ENCODE results near the gene RABGAP1L. TPM values are rescaled to one million over a fixed set of nuclear protein-coding genes. Genes with fewer than 3 reads are reported as not detected.

RABGAP1L gene
- total and polyA plus RNA-seq, 2 of the 8 experiments (the other 6 are each of a cell fraction or from before 2014, with no cell fraction given): 33.3 to 156 TPM

GRCh38 chr1:174971902-174972301 is 812.6 kb downstream of the RABGAP1L start (continued):
- TF ChIP-seq, protein P1, sequence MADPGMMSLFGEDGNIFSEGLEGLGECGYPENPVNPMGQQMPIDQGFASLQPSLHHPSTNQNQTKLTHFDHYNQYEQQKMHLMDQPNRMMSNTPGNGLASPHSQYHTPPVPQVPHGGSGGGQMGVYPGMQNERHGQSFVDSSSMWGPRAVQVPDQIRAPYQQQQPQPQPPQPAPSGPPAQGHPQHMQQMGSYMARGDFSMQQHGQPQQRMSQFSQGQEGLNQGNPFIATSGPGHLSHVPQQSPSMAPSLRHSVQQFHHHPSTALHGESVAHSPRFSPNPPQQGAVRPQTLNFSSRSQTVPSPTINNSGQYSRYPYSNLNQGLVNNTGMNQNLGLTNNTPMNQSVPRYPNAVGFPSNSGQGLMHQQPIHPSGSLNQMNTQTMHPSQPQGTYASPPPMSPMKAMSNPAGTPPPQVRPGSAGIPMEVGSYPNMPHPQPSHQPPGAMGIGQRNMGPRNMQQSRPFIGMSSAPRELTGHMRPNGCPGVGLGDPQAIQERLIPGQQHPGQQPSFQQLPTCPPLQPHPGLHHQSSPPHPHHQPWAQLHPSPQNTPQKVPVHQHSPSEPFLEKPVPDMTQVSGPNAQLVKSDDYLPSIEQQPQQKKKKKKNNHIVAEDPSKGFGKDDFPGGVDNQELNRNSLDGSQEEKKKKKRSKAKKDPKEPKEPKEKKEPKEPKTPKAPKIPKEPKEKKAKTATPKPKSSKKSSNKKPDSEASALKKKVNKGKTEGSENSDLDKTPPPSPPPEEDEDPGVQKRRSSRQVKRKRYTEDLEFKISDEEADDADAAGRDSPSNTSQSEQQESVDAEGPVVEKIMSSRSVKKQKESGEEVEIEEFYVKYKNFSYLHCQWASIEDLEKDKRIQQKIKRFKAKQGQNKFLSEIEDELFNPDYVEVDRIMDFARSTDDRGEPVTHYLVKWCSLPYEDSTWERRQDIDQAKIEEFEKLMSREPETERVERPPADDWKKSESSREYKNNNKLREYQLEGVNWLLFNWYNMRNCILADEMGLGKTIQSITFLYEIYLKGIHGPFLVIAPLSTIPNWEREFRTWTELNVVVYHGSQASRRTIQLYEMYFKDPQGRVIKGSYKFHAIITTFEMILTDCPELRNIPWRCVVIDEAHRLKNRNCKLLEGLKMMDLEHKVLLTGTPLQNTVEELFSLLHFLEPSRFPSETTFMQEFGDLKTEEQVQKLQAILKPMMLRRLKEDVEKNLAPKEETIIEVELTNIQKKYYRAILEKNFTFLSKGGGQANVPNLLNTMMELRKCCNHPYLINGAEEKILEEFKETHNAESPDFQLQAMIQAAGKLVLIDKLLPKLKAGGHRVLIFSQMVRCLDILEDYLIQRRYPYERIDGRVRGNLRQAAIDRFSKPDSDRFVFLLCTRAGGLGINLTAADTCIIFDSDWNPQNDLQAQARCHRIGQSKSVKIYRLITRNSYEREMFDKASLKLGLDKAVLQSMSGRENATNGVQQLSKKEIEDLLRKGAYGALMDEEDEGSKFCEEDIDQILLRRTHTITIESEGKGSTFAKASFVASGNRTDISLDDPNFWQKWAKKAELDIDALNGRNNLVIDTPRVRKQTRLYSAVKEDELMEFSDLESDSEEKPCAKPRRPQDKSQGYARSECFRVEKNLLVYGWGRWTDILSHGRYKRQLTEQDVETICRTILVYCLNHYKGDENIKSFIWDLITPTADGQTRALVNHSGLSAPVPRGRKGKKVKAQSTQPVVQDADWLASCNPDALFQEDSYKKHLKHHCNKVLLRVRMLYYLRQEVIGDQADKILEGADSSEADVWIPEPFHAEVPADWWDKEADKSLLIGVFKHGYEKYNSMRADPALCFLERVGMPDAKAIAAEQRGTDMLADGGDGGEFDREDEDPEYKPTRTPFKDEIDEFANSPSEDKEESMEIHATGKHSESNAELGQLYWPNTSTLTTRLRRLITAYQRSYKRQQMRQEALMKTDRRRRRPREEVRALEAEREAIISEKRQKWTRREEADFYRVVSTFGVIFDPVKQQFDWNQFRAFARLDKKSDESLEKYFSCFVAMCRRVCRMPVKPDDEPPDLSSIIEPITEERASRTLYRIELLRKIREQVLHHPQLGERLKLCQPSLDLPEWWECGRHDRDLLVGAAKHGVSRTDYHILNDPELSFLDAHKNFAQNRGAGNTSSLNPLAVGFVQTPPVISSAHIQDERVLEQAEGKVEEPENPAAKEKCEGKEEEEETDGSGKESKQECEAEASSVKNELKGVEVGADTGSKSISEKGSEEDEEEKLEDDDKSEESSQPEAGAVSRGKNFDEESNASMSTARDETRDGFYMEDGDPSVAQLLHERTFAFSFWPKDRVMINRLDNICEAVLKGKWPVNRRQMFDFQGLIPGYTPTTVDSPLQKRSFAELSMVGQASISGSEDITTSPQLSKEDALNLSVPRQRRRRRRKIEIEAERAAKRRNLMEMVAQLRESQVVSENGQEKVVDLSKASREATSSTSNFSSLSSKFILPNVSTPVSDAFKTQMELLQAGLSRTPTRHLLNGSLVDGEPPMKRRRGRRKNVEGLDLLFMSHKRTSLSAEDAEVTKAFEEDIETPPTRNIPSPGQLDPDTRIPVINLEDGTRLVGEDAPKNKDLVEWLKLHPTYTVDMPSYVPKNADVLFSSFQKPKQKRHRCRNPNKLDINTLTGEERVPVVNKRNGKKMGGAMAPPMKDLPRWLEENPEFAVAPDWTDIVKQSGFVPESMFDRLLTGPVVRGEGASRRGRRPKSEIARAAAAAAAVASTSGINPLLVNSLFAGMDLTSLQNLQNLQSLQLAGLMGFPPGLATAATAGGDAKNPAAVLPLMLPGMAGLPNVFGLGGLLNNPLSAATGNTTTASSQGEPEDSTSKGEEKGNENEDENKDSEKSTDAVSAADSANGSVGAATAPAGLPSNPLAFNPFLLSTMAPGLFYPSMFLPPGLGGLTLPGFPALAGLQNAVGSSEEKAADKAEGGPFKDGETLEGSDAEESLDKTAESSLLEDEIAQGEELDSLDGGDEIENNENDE (IDR thresholded peaks at IDR 0.05; ENCODE audit: insufficient replicate concordance, low read length): no peak
- TF ChIP-seq TAF1 (IDR thresholded peaks at IDR 0.05; ENCODE audit: low read depth, low read length): no peak
- TF ChIP-seq EZH2 (IDR thresholded peaks at IDR 0.05; ENCODE audit: low read depth, low read length, severe bottlenecking): no peak
- no peak for TF ChIP-seq TAF7 (optimal IDR thresholded peaks at IDR 0.05; ENCODE audit: borderline replicate concordance, low read depth, low read length)
- TF ChIP-seq SUZ12 (IDR thresholded peaks at IDR 0.05; ENCODE audit: low read length): no peak
- no peak for TF ChIP-seq CTBP2 (IDR thresholded peaks at IDR 0.05; ENCODE audit: borderline replicate concordance, insufficient read depth, insufficient read length, low read length)
- no peak for TF ChIP-seq BACH1 (IDR thresholded peaks at IDR 0.05; ENCODE audit: low read length)
- TF ChIP-seq BCL11A (IDR thresholded peaks at IDR 0.05; ENCODE audit: low read depth in 2 of 2, low read length in 2 of 2): no peak
- TF ChIP-seq FOSL1 (IDR thresholded peaks at IDR 0.05; ENCODE audit: insufficient read depth, low read depth, low read length): no peak
- TF ChIP-seq CHD1 (IDR thresholded peaks at IDR 0.05; ENCODE audit: low read depth, low read length): no peak
- no peak for TF ChIP-seq CHD2 (IDR thresholded peaks at IDR 0.05; ENCODE audit: low read length)
- no peak for TF ChIP-seq MAX (IDR thresholded peaks at IDR 0.05)

All from H1 (cell line).